ENCODE results near the gene DIS3L2.

- TF ChIP-seq CTCF (IDR thresholded peaks at IDR 0.05) (no peak), POLR2A (IDR thresholded peaks at IDR 0.05) (no peak)
These were observed 213.1 kb downstream of the DIS3L2 start for GRCh38 chr2:232174662-232175061.
